Measurements from ENCODE around the gene VCL.

DNA sequence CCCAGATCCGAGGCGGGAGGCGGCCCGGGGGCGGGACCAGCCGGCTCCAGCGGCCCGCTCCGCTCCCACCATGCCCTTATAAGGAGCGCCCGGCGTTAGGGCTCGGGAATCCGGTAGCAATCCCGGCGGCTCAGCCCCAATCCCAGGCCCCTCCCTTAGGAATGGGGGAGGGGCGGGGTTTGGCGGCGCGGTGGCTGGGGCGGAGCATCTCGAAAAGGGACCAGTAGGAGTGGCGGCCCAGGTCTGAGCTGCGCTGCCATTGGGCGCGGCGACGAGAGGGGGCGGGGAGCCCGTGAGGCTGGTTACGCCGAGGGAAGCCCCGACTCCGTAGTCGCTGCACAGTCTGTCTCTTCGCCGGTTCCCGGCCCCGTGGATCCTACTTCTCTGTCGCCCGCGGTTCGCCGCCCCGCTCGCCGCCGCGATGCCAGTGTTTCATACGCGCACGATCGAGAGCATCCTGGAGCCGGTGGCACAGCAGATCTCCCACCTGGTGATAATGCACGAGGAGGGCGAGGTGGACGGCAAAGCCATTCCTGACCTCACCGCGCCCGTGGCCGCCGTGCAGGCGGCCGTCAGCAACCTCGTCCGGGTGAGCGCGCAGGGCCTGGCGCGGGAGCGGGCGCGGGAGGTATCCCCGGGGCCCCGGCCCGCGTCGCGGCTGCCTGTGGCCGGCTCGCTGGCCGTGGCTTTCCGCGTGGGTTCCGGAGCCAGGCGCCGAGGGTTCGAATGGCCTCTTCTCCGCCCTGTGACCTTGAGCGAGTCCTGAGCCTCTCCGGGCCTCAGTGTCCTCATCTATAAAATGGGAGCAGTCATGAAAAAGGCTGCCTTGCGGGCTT, at the start of gene VCL:
- TF ChIP-seq CTCF (IDR thresholded peaks at IDR 0.05) (peak in 2 of 6 experiments; percentile 20 to 34), POLR2A (IDR thresholded peaks at IDR 0.05) (peak in 3 of 4 donors; percentile 98 to 100 (median 98)), POLR2AphosphoS5 (IDR thresholded peaks at IDR 0.05) (peak; percentile 96 to 99)

Measured in upper lobe of left lung (tissue), 4 donors.